BJ (cell line): Measurements from ENCODE around the gene MAN1C1. TPM values are rescaled to one million over a fixed set of nuclear protein-coding genes. Genes with fewer than 3 reads are reported as not detected.

Experiments used
- CTCF ChIA-PET: fragments of 350-600 bp; formaldehyde crosslinking; extraction: SDS; loops from one replicate; lab custom pipeline; 2021; ENCODE audit warnings: antibody characterized with exemption, inconsistent platforms; lab: Yijun Ruan, JAX
- POLR2A ChIA-PET: fragments of 300-600 bp; sonication (Branson Sonifier 250); formaldehyde crosslinking; extraction: SDS; loops from one replicate; lab custom pipeline; 2021; ENCODE audit warnings: antibody characterized with exemption; lab: Charles Lee
- DNase-seq: peaks from one replicate; pipeline ENCODE4 v3.0.0-alpha.2; 2011; ENCODE audit warnings: low read depth
- H3K27me3 ChIP-seq: 2 replicates; pipeline ENCODE4 v1.6.0; 2011; ENCODE audit warnings: low read length; ENCODE audit not compliant: control insufficient read depth, insufficient read depth
- H3K36me3 ChIP-seq: 2 replicates; pipeline ENCODE4 v1.5.1; 2011; ENCODE audit warnings: low read length; ENCODE audit not compliant: control insufficient read depth, insufficient read depth
- H3K4me3 ChIP-seq: 2 replicates; pipeline ENCODE4 v1.5.1; 2011; ENCODE audit warnings: low read depth, mild to moderate bottlenecking, control low read depth, low read length
- CTCF ChIP-seq: IDR thresholded peaks from 2 replicates; pipeline ENCODE4 v1.5.1; 2011; ENCODE audit warnings: low read depth, mild to moderate bottlenecking, control low read depth, inconsistent platforms, low read length, moderate library complexity; ENCODE audit not compliant: insufficient read depth
- polyA plus RNA-seq: library from polyadenylated mRNA; depleted of rRNA; stranded (reverse); fragments of >200 nt; gene quantifications from 2 replicates; pipeline ENCODE4 v1.2.3, GENCODE V29; 2011

The MAN1C1 gene
- polyA plus RNA-seq, 1 experiment: 1.1 TPM

- ChIA-PET CTCF (interaction anchor here (0.9 to 8.6 kb wide), 12 partner anchors 9 to 231 kb away, joined by 3 to 125 read pairs (median 5); no protein-coding TSS in a partner anchor), POLR2A (no interaction called here)
- DNase-seq: no peak
- Histone ChIP-seq H3K36me3 (no peaks in the 10 kb centered on the region), H3K27me3 (peaks cover 2% of the 10 kb centered on the region), H3K4me3 (no peak overlapping the region)
- peak; percentile 89 for TF ChIP-seq CTCF
Measured at GRCh38 chr1:25796811-25797458, 180.3 kb downstream of the MAN1C1 start.

- no peaks in the 10 kb centered on the region for H3K36me3 ChIP-seq
- no peaks in the 10 kb centered on the region; the same call in 1 of the 2 replicates for H3K27me3 ChIP-seq
- ChIA-PET CTCF (interaction anchor here (0.6 to 8.6 kb wide), 12 partner anchors 9 to 232 kb away, joined by 3 to 125 read pairs (median 6); no protein-coding TSS in a partner anchor), POLR2A (no interaction called here)
- H3K4me3 ChIP-seq: no peak overlapping the region
- no peak for DNase-seq
- peak; percentile 54 for TF ChIP-seq CTCF
Measured at GRCh38 chr1:25797939-25798338, 181.3 kb downstream of the MAN1C1 start.

GRCh38 chr1:25798666-25799351, 182.2 kb downstream of the MAN1C1 start:
- no peak for DNase-seq
- no peaks in the 10 kb centered on the region; the same call in 1 of the 2 replicates for H3K27me3 ChIP-seq
- POLR2A ChIA-PET: no interaction called here
- H3K36me3 ChIP-seq: no peaks in the 10 kb centered on the region
- TF ChIP-seq CTCF: no peak
- CTCF ChIA-PET: interaction anchor here (0.8 to 8.6 kb wide), 12 partner anchors 10 to 232 kb away, joined by 3 to 125 read pairs (median 6); partner anchors contain the start of gene PAFAH2
- H3K4me3 ChIP-seq: no peak overlapping the region

GRCh38 chr1:25799352-25799934, 182.9 kb downstream of the MAN1C1 start:
- DNase-seq: no peak
- Histone ChIP-seq H3K27me3 (no peaks in the 10 kb centered on the region), H3K4me3 (peak overlapping the region; percentile 50), H3K36me3 (no peaks in the 10 kb centered on the region)
- no peak for TF ChIP-seq CTCF
- POLR2A ChIA-PET: no interaction called here
- CTCF ChIA-PET: interaction anchor here (0.6 to 8.6 kb wide), 8 partner anchors 10 to 298 kb away, joined by 3 to 125 read pairs (median 3); partner anchors contain the start of gene PAFAH2
